HL-60 (cell line): ENCODE measurements around the gene HTR2A.

Experiments used
- CTCF ChIP-seq: IDR thresholded peaks from one replicate; pipeline ENCODE4 v1.5.1; 2011; ENCODE audit warnings: low read length, control low read depth, inconsistent platforms; ENCODE audit not compliant: insufficient read depth
- GABPA ChIP-seq: IDR thresholded peaks from 2 replicates; pipeline ENCODE4 v1.6.1; 2012; ENCODE audit warnings: low read depth
- POLR2AphosphoS5 ChIP-seq: IDR thresholded peaks from 2 replicates; pipeline ENCODE4 v1.6.1; 2012; ENCODE audit warnings: low read depth
- REST ChIP-seq: IDR thresholded peaks from 2 replicates; pipeline ENCODE4 v1.6.1; 2012; ENCODE audit warnings: low read depth; ENCODE audit not compliant: insufficient replicate concordance

- TF ChIP-seq CTCF (no peak), POLR2AphosphoS5 (no peak), GABPA (no peak), REST (no peak)
Measured at GRCh38 chr13:46812301-46812797, 84.5 kb downstream of the HTR2A start.
